Prostate gland (tissue), 2 donors: ENCODE data around the gene PHAF1. TPM values are rescaled to one million over a fixed set of nuclear protein-coding genes. Genes with fewer than 3 reads are reported as not detected.
A peak's percentile ranks its signal among the peaks of the same experiment; 100 is the strongest.

Experiments
- DNase-seq: peaks from one replicate; pipeline ENCODE4 v3.0.0-alpha.2; 2019; ENCODE audit warnings: low spot score
- H3K27ac ChIP-seq, 2 donors: fragments of 200-600 bp; sonication (generic); 2 replicates each; pipeline ENCODE4 v1.5.1; 2017 to 2019
- H3K27me3 ChIP-seq: fragments of 200-600 bp; sonication (generic); replicated peaks from 2 replicates; pipeline ENCODE4 v1.5.1; 2019; ENCODE audit not compliant: insufficient read depth
- H3K36me3 ChIP-seq, 2 donors: fragments of 200-600 bp; sonication (generic); 1 replicate in 1 of 2; 2 replicates in 1 of 2; pipeline versions ENCODE4 v1.5.1 to v1.8.1; 2017 to 2019
- H3K4me1 ChIP-seq: fragments of 200-600 bp; sonication (generic); replicated peaks from 2 replicates; pipeline ENCODE4 v1.5.1; 2019
- H3K4me3 ChIP-seq, 2 donors: fragments of 200-600 bp; sonication (generic); 2 replicates each; pipeline ENCODE4 v1.5.1; 2017 to 2019
- H3K9me3 ChIP-seq: fragments of 200-600 bp; sonication (generic); 2 replicates; pipeline ENCODE4 v1.5.1; 2017
- POLR2A ChIP-seq: fragments of 450-650 bp; IDR thresholded peaks from one replicate; pipeline ENCODE4 v1.6.1; 2016; ENCODE audit warnings: antibody characterized with exemption, mild to moderate bottlenecking
- POLR2AphosphoS5 ChIP-seq: sonication (generic); formaldehyde crosslinking; IDR thresholded peaks from one replicate; pipeline ENCODE4 v1.6.1; 2017; ENCODE audit warnings: antibody characterized with exemption
- WGBS: methylation state at CpG from one replicate; pipeline ENCODE4 v1.1.5; 2018; 5-methylcytosine and 5-hydroxymethylcytosine counted together
- intact Hi-C: fragments of 100-400 bp; cut with DNase I; formaldehyde crosslinking; loops from one replicate; pipeline ENCODE4 v1.14.2; 2022
- total RNA-seq, 2 donors: library from RNA; depleted of rRNA; stranded (reverse); fragments of >200 nt; gene quantifications; one replicate each; pipeline ENCODE4 v1.1.0, GENCODE V29; 2016
- TF ChIP-seq, protein P1 (sequence below), 4 experiments: fragments of 200-600 bp in 2 of 4; fragments of 450-650 bp in 2 of 4; sonication (generic) in 2 of 4; IDR thresholded peaks; 1 replicate in 3 of 4; 2 replicates in 1 of 4; pipeline ENCODE4 v1.5.1; 2016 to 2019; ENCODE audit warnings: antibody characterized with exemption in 4 of 4, mild to moderate bottlenecking in 2 of 4, moderate library complexity in 2 of 4

PHAF1 gene
- total RNA-seq, 2 donors from 2014 or later, result 30.1 to 31.9 TPM

DNA sequence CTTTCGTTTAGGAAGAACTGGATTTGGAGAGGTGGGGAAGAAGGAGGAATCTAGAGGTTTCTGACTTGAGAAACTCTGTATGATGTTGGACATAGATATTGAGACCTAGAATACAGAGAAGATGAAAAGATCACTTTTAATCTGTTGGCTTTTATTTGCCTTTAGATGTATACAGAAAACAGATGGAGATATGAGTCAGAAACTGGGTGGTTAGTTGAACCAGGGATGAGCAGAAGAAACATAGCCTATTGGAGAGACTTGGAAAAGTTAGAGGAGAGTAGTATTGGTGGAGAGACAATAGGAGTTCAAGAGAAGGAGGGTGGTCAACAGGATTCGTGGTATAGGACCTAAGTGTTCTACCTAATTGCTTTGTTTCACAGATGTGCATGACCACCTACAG is 5.1 kb downstream of the PHAF1 start:
- H3K4me3 ChIP-seq, result no peak overlapping the region
- H3K4me1 ChIP-seq, result peaks cover 9% of the 10 kb centered on the region
- TF ChIP-seq POLR2A (no peak), POLR2AphosphoS5 (no peak)
- TF ChIP-seq, protein P1, sequence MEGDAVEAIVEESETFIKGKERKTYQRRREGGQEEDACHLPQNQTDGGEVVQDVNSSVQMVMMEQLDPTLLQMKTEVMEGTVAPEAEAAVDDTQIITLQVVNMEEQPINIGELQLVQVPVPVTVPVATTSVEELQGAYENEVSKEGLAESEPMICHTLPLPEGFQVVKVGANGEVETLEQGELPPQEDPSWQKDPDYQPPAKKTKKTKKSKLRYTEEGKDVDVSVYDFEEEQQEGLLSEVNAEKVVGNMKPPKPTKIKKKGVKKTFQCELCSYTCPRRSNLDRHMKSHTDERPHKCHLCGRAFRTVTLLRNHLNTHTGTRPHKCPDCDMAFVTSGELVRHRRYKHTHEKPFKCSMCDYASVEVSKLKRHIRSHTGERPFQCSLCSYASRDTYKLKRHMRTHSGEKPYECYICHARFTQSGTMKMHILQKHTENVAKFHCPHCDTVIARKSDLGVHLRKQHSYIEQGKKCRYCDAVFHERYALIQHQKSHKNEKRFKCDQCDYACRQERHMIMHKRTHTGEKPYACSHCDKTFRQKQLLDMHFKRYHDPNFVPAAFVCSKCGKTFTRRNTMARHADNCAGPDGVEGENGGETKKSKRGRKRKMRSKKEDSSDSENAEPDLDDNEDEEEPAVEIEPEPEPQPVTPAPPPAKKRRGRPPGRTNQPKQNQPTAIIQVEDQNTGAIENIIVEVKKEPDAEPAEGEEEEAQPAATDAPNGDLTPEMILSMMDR (IDR thresholded peaks at IDR 0.05), result no peak
- no peak for DNase-seq
- no peak overlapping the region for H3K27ac ChIP-seq
- intact Hi-C loops, result loop anchor here (5.0 kb wide), 1 partner anchor 33 kb away; no protein-coding TSS in a partner anchor
- H3K36me3 ChIP-seq, result no peaks in the 10 kb centered on the region
- H3K27me3 ChIP-seq, result no peaks in the 10 kb centered on the region
- no peaks in the 10 kb centered on the region for H3K9me3 ChIP-seq
- 81% methylated on average over 2 of the region's 2 CpGs for WGBS

DNA sequence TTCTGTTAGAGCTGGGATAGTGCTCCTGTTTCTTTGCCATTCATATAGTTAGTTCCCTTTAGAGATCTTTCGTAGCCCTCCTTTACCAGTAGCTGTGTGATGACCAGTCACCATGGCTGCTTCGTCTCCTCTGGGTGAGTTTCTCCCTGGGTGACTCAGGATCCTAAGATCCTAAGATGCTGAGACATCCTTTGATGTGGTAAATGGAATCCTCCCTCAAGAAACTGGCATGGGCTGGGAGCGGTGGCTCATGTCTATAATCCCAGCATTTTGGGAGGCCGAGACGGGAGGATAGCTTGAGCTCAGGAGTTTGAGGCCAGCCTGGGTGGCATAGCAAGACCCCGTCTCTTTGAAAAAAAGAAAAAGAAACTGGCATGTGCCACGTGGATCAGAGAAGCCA is 5.9 kb downstream of the PHAF1 start:
- DNase-seq, result no peak
- Histone ChIP-seq H3K4me3 (no peak overlapping the region), H3K27me3 (no peaks in the 10 kb centered on the region), H3K4me1 (peaks cover 9% of the 10 kb centered on the region), H3K9me3 (no peaks in the 10 kb centered on the region), H3K36me3 (no peaks in the 10 kb centered on the region), H3K27ac (no peak overlapping the region)
- intact Hi-C loops, result no loop called here
- TF ChIP-seq POLR2A (no peak), POLR2AphosphoS5 (no peak)
- TF ChIP-seq, protein P1 (IDR thresholded peaks at IDR 0.05), result no peak
- WGBS, result 81% methylated on average over 7 of the region's 7 CpGs

DNA sequence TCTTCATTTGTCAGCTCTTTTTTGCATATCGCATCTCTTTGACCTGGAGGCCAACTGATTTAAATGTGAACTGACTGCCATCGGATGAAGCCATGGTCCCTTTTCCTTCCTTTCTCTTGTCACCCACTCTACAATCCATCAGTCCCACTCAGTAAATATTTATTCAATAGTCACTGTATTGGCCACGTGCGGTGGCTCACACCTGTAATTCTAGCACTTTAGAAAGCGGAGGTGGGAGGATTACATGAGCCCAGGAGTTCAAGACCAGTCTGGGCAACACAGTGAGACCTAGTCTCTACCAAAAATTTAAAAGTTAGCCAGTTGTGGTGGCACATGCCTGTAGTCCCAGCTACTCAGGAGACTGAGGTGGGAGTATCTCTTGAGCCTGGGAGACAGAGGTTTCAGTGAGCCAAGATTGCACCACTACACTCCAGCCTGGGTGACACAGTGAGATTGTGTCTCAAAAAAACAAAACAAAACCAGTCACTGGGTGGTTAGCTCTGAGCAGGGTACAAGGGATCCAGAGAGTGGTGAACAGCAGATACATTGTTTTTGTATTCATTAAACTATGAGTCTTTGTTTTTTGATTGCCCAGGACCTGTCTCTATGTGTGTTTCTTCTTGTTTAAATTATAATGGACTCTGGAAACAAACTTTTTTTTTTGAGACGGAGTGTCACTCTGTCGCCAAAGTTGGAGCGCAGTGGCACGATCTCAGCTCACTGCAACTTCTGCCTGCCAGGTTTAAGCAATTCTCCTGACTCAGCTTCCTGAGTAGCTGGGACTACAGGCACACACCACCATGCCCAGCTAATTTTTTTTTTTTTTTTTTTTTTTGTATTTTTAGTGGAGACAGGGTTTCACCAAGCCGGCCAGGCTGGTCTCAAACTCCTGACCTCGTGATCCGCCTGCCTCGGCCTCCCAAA is 6.9 kb downstream of the PHAF1 start:
- Histone ChIP-seq H3K27me3 (no peaks in the 10 kb centered on the region), H3K4me3 (no peak overlapping the region), H3K9me3 (no peaks in the 10 kb centered on the region), H3K27ac (peak overlapping the region in 1 of 2 donors; percentile 50), H3K36me3 (no peaks in the 10 kb centered on the region), H3K4me1 (peaks cover 6% of the 10 kb centered on the region)
- DNase-seq, result no peak
- intact Hi-C loops, result no loop called here
- WGBS, result 71% methylated on average over 13 of the region's 13 CpGs
- TF ChIP-seq, protein P1 (IDR thresholded peaks at IDR 0.05), result no peak
- TF ChIP-seq POLR2AphosphoS5, result no peak

DNA sequence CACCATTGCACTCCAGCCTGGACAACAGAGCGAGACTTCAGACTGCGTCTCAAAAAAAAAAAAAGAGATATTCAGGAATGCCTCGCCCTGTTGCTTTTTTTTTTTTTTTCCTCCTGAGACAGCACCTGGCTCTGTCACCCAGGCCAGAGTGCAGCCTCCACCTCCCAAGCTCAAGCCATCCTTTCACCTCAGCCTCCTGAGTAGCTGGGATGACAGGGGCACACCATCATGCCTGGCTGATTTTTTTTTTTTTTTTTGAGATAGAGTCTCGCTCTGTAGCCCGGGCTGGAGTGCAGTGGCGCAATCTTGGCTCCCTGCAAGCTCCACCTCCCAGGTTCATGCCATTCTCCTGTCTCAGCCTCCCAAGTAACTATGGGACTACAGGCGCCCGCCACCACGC is 8.0 kb downstream of the PHAF1 start:
- WGBS, result 95% methylated on average over 9 of the region's 9 CpGs
- no peak for DNase-seq
- intact Hi-C loops, result no loop called here

More for the DNA sequence above, 8.0 kb downstream of the PHAF1 start:
- Histone ChIP-seq H3K27me3 (no peaks in the 10 kb centered on the region), H3K4me1 (peaks cover 4% of the 10 kb centered on the region), H3K9me3 (no peaks in the 10 kb centered on the region), H3K27ac (no peak overlapping the region), H3K36me3 (no peaks in the 10 kb centered on the region), H3K4me3 (no peak overlapping the region)
- no peak for TF ChIP-seq POLR2AphosphoS5
- TF ChIP-seq, protein P1 (IDR thresholded peaks at IDR 0.05), result no peak
- no peak for TF ChIP-seq POLR2A
